HG02678 (cell line): ENCODE data around the gene CERS5.

Source experiments
- ATAC-seq: cut with Tn5 transposase; IDR thresholded peaks from one replicate; pipeline ENCODE4 v1.9.1; 2021; ENCODE audit warnings: mild to moderate bottlenecking, moderate library complexity; ENCODE audit not compliant: unreplicated experiment

Gene CERS5

GRCh38 chr12:50082644-50083043 lies 84.5 kb downstream of the CERS5 start:
- ATAC-seq = no peak

GRCh38 chr12:50081096-50081808 lies 85.9 kb downstream of the CERS5 start:
- no peak for ATAC-seq

GRCh38 chr12:50079771-50080170 lies 87.4 kb downstream of the CERS5 start:
- ATAC-seq = no peak
